NOMO-1 (cell line): ENCODE measurements around the gene CATSPERB.
"Not testable (repeated sequence)": the region's sequence is repeated elsewhere in the genome, so short reads cannot be mapped to it uniquely, and the experiment has no call there.

Experiments used
- DNase-seq, 2 experiments: peaks; one replicate each; lab custom pipeline; 2025; ENCODE audit not compliant: unreplicated experiment in 2 of 2; lab: John Stamatoyannopoulos, UW

Gene CATSPERB

GRCh38 chr14:91677687-91678086 lies 54.2 kb downstream of the CATSPERB start:
- not testable (repeated sequence) for DNase-seq

- DNase-seq: no peak
Observed at GRCh38 chr14:91674911-91675310, 57.0 kb downstream of the CATSPERB start.

GRCh38 chr14:91669867-91670266 lies 62.0 kb downstream of the CATSPERB start:
- DNase-seq: no peak

GRCh38 chr14:91667101-91667500 lies 64.8 kb downstream of the CATSPERB start:
- DNase-seq: peak in 1 of 2 experiments; percentile 35

DNA sequence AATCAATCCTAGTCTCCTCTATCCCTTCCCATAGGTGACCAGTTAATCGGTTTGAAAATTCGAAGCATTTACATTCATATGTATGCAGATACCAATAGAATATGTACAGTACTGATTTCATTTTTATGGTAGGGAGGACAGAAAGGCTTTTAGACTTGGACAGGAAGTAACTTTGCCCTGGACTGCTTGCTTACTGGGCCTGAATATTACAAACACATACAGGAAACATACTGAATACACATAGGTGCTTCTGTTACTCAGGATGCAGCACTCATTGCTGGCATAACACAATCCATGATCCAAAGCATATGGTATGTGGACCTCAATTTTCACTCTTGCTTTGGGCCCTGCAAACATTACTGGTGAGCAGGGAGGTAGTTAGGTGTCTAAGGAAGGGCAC lies 71.1 kb downstream of the CATSPERB start:
- DNase-seq: no peak

DNA sequence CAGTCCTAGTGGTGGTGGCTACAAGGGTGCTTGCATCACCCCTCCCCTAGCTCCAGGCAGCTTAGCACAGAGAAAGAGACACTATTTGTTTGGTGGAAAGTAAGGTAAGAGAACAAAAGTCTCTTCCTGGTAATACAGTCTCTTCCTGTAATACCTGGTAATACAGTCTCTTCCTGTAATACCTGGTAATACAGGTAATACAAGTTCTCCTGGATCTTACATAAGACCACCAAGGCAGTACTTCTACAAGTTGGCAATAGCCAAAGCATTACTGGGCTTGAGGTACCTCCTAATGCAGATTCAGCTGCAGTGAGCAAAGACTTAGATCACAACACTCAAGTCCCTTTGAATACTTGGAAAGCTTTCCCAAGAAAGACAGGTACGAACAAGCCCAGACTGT lies 77.0 kb downstream of the CATSPERB start:
- no peak for DNase-seq

GRCh38 chr14:91653451-91653850 lies 78.4 kb downstream of the CATSPERB start:
- DNase-seq: no peak

GRCh38 chr14:91649930-91650329 lies 82.0 kb downstream of the CATSPERB start:
- peak in 1 of 2 experiments; percentile 21 for DNase-seq

DNA sequence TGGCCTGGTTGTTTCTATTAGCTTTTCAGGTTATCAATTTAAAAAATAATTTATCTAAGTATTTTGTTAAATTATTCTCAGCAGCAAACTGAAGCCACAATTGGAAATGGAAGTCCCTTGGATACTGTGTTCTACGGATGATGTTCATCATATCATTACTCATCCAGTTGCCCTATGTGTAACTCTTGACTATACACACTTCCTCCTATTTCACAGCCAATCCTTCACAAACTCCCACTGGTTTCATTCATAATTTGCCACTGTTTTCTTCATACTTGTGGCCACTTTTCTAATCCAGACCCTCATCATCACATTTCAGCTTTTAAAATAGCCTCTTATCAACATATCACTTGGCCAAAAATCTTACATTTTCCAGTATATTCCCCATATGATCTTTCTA lies 84.0 kb downstream of the CATSPERB start:
- DNase-seq: no peak

- DNase-seq: no peak
Observed at GRCh38 chr14:91636604-91637003, 95.3 kb downstream of the CATSPERB start.

- DNase-seq: no peak
Observed at GRCh38 chr14:91624757-91625156, 107.1 kb downstream of the CATSPERB start.

DNA sequence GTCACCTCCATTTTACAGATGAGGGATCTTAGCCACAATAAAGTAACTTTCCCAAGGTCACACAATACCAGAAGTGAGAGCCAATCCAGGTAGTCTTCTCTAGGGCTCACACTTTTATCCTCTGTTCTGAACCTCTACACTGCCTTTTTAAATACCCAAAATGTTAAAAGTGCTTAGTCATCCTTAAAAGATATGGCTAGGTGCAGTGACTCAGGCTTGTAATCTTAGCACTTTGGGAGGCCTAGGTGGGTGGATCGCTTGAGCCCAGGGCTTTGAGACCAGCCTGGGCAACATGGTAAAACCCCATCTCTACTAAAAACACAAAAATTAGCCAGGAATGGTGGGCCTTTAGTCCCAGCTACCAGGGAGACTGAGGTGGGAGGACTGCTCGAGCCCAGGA lies 117.7 kb downstream of the CATSPERB start:
- DNase-seq: no peak

DNA sequence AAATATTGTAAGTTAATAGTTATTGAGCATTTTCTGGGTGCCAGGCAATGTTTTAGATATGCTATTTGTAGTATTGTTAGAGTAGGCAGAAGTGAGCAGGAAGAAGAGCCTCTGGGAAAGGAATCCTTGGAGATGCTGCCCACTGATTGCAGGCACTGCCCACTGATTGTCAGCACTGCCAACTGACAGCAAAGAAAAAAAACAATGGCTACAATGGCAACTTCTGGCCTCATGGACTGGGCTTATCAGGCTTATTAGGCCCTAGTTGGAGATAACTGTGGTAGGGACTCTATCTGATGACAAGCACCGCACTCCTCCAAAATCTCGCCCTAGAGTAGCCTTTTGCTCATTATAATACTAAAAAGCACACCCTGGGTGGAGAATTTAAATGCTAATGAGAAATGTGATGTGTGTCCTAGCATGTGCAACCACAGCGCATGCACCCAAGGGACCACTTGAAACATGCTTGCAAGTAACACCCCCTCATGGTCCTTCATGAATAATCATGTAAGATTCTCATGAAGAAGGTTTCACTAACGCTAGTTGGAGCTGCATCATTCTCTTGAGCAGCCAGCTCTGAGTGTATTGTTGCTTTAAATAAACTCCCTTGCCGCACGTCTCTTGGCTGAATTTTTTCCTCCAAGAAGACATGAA lies 118.3 kb downstream of the CATSPERB start:
- no peak for DNase-seq

DNA sequence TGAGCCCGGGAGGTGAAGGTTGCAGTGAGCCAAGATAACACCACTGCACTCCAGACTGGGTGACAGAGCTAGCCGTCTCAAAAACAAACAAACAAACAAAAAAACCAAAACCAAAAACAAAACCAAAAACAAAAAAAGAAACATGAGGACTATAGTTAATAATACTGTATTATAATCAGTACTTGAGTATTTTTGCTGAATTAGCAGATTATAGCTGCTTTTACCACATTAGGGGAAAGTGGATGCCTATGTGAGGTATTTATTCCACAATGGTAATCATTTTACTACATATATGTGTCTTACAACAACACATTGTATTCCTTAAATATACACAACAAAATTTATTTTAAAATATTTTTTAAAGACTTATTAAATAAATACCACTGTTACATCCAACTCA lies 120.4 kb downstream of the CATSPERB start:
- DNase-seq: no peak

DNA sequence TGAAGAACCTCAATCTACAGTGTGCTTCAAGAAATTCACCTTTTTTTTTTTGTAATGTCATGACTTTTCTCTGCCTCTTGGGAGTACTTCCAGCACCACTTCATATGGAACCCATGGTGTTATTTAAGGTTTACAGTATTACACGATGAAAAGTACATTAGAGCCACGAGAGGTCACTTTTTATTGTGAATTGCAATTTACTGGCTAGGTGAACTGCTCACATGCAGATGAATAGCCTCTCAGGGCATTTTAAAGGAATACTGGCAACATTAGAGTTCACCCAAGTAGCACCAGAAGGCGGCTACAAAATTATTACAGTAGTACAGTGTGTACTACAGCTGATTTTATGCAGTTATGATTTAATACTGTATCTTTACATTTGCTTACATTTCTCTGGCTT lies 122.7 kb downstream of the CATSPERB start:
- DNase-seq: no peak

GRCh38 chr14:91607322-91608047 lies 124.4 kb downstream of the CATSPERB start:
- DNase-seq: no peak

GRCh38 chr14:91606851-91607250 lies 125.0 kb downstream of the CATSPERB start:
- peak; percentile 25 to 64 for DNase-seq

DNA sequence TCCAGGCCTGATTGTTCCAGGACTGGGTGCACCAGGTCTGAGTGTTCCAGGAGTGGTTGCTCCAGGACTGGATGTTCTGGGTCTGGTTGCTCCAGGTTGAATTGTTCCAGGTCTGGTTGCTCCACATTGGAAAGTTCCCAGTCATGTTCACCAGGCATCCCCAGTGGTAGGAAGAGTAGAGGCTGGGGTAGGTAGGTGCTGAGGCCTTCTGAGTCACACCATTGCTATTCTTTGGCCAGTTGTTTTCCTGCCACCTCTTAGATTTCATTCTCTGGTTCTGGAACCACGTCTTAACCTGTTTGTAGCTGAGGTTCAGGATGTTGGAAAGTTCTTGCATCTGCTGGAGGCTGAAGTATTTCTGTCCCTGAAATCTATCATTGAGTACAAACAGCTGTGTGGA lies 127.3 kb downstream of the CATSPERB start:
- DNase-seq: not testable (repeated sequence)

GRCh38 chr14:91599994-91600393 lies 131.9 kb downstream of the CATSPERB start:
- no peak for DNase-seq

- DNase-seq: no peak
Observed at GRCh38 chr14:91595736-91596135, 136.2 kb downstream of the CATSPERB start.

DNA sequence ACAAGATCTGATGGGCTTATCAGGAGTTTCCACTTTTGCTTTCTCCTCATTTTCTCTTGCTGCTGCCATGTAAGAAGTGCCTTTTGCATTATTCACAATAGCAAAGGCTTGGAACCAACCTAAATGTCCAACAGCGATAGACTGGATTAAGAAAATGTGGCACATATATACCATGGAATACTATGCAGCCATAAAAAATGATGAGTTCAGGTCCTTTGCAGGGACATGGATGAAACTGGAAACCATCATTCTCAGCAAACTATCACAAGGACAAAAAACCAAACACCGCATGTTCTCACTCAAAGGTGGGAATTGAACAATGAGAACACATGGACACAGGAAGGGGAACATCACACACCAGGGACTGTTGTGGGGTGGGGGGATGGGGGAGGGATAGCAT lies 137.9 kb downstream of the CATSPERB start:
- DNase-seq: not testable (repeated sequence)

- DNase-seq: no peak
Observed at GRCh38 chr14:91586410-91586809, 145.5 kb downstream of the CATSPERB start.
